ENCODE results near the gene ROBO1. TPM values are rescaled to one million over a fixed set of nuclear protein-coding genes. Genes with fewer than 3 reads are reported as not detected.

Gene ROBO1
- total RNA-seq, 1 donor from 2014 or later, result 13.4 TPM

GRCh38 chr3:78605178-78605577 lies 1162.6 kb downstream of the ROBO1 start:
- DNase-seq (ENCODE audit: low spot score in 2 of 2), result no peak
- intact Hi-C loops (cut with DNase I), result no loop called here
- peaks cover 0 to 13% of the 10 kb centered on the region in 2 donors for H3K36me3 ChIP-seq
- H3K4me3 ChIP-seq, result no peak overlapping the region
- H3K27me3 ChIP-seq, result no peaks in the 10 kb centered on the region
- H3K9me3 ChIP-seq, result no peaks in the 10 kb centered on the region
- no peaks in the 10 kb centered on the region for H3K4me1 ChIP-seq
- H3K27ac ChIP-seq, result no peak overlapping the region
- TF ChIP-seq, protein P1, sequence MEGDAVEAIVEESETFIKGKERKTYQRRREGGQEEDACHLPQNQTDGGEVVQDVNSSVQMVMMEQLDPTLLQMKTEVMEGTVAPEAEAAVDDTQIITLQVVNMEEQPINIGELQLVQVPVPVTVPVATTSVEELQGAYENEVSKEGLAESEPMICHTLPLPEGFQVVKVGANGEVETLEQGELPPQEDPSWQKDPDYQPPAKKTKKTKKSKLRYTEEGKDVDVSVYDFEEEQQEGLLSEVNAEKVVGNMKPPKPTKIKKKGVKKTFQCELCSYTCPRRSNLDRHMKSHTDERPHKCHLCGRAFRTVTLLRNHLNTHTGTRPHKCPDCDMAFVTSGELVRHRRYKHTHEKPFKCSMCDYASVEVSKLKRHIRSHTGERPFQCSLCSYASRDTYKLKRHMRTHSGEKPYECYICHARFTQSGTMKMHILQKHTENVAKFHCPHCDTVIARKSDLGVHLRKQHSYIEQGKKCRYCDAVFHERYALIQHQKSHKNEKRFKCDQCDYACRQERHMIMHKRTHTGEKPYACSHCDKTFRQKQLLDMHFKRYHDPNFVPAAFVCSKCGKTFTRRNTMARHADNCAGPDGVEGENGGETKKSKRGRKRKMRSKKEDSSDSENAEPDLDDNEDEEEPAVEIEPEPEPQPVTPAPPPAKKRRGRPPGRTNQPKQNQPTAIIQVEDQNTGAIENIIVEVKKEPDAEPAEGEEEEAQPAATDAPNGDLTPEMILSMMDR (IDR thresholded peaks at IDR 0.05), result no peak

DNA sequence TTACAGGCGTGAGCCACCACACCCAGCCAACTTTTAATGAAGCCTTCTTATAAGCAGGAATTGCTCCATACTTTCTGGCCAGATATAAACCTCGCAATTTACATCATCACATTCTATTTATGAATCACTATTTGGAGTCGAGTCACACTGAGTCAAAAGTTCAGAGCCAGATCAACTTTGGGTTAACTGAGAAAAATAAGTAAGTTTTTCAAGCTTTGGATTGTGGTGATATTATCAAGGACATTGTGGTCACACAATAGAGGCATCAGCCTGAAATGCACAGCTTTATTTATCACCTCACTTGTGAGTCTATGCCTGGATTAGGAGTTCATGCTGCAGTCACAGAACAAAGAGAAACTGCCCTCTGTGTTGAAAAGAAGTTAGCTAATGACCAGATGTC lies 1163.5 kb downstream of the ROBO1 start:
- intact Hi-C loops (cut with DNase I), result no loop called here

GRCh38 chr3:78601249-78601648 lies 1166.5 kb downstream of the ROBO1 start:
- Histone ChIP-seq H3K27ac (no peak overlapping the region), H3K36me3 (peaks cover 0 to 6% of the 10 kb centered on the region in 2 donors), H3K27me3 (no peaks in the 10 kb centered on the region), H3K4me1 (no peaks in the 10 kb centered on the region), H3K4me3 (no peak overlapping the region), H3K9me3 (no peaks in the 10 kb centered on the region)
- intact Hi-C loops (cut with DNase I), result no loop called here
- TF ChIP-seq, protein P1 (IDR thresholded peaks at IDR 0.05), result no peak
- no peak for DNase-seq (ENCODE audit: low spot score in 2 of 2)

More for the DNA sequence above, 1163.5 kb downstream of the ROBO1 start:
- no peaks in the 10 kb centered on the region for H3K9me3 ChIP-seq
- TF ChIP-seq, protein P1 (IDR thresholded peaks at IDR 0.05), result no peak
- no peak overlapping the region for H3K4me3 ChIP-seq
- no peak for DNase-seq (ENCODE audit: low spot score in 2 of 2)
- H3K36me3 ChIP-seq, result peaks cover 0 to 13% of the 10 kb centered on the region in 2 donors
- no peaks in the 10 kb centered on the region for H3K27me3 ChIP-seq
- H3K4me1 ChIP-seq, result no peaks in the 10 kb centered on the region
- H3K27ac ChIP-seq, result no peak overlapping the region

DNA sequence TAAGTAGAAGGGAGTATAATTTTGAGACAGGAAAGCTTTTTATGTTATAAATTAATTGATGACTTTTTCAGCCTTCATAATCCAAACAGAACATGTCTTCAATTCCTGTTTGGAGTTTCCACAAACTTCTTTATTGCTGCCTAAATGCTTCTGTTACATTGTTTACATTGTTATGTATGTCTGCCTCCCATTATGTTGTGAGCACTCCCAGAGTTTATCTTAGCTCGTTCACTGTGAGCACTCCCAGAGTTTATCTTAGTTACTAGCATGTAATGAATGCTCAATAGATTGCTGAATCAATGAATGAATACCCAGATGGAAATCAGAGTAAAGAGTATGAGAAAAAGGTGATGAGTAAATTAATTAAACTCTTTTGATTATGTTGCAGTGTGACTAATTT lies 1178.0 kb downstream of the ROBO1 start:
- Histone ChIP-seq H3K27ac (no peak overlapping the region), H3K36me3 (no peaks in the 10 kb centered on the region), H3K4me3 (no peak overlapping the region), H3K9me3 (no peaks in the 10 kb centered on the region), H3K27me3 (no peaks in the 10 kb centered on the region), H3K4me1 (no peaks in the 10 kb centered on the region)
- intact Hi-C loops (cut with DNase I), result no loop called here
- TF ChIP-seq, protein P1 (IDR thresholded peaks at IDR 0.05), result no peak
- DNase-seq (ENCODE audit: low spot score in 2 of 2), result no peak

- Histone ChIP-seq H3K4me1 (no peaks in the 10 kb centered on the region), H3K4me3 (no peak overlapping the region), H3K9me3 (no peaks in the 10 kb centered on the region), H3K36me3 (no peaks in the 10 kb centered on the region), H3K27me3 (no peaks in the 10 kb centered on the region), H3K27ac (no peak overlapping the region)
- TF ChIP-seq, protein P1 (IDR thresholded peaks at IDR 0.05), result no peak
- DNase-seq (ENCODE audit: low spot score in 2 of 2), result no peak
- intact Hi-C loops (cut with DNase I), result no loop called here
These were observed 1178.7 kb downstream of the ROBO1 start for GRCh38 chr3:78588906-78589621.

All from ascending aorta (tissue), 2 donors.